HepG2 (cell line): ENCODE measurements around the gene FKBP9.

Experiments used
- MYNN ChIP-seq: sonication (generic); formaldehyde crosslinking; IDR thresholded peaks from 2 replicates; pipeline ENCODE4 v1.4.0; 2020; ENCODE audit warnings: mild to moderate bottlenecking, low read depth, missing genetic modification reagents
- NFE2 ChIP-seq: sonication (generic); formaldehyde crosslinking; IDR thresholded peaks from 2 replicates; pipeline ENCODE4 v1.4.0; 2020; ENCODE audit warnings: missing genetic modification reagents
- PHF21A ChIP-seq: sonication (generic); formaldehyde crosslinking; IDR thresholded peaks from 2 replicates; pipeline ENCODE4 v1.5.0; 2020; ENCODE audit warnings: mild to moderate bottlenecking, missing genetic modification reagents
- U2AF2 ChIP-seq: fragments of 200-400 bp; formaldehyde crosslinking; IDR thresholded peaks from 2 replicates; pipeline ENCODE4 v1.6.1; 2017; ENCODE audit warnings: low read depth, mild to moderate bottlenecking, low read length
- ZNF34 ChIP-seq: sonication (generic); formaldehyde crosslinking; IDR thresholded peaks from 2 replicates; pipeline ENCODE4 v1.4.0; 2020; ENCODE audit warnings: mild to moderate bottlenecking, missing genetic modification reagents, borderline replicate concordance
- ZNF776 ChIP-seq: sonication (generic); formaldehyde crosslinking; IDR thresholded peaks from 2 replicates; pipeline ENCODE4 v1.4.0; 2020; ENCODE audit warnings: mild to moderate bottlenecking, missing genetic modification reagents
- TF ChIP-seq, protein P1 (sequence below): IDR thresholded peaks from 2 replicates; pipeline ENCODE4 v1.6.1; 2016; ENCODE audit warnings: low read depth, control low read depth
- TF ChIP-seq, protein P2 (sequence below): sonication (generic); formaldehyde crosslinking; IDR thresholded peaks from 2 replicates; pipeline ENCODE4 v1.8.1; 2023; ENCODE audit warnings: mild to moderate bottlenecking, missing genetic modification reagents, borderline replicate concordance
- TF ChIP-seq, protein P3 (sequence below): sonication (generic); formaldehyde crosslinking; IDR thresholded peaks from 2 replicates; pipeline ENCODE4 v1.4.0; 2020; ENCODE audit warnings: missing genetic modification reagents

DNA sequence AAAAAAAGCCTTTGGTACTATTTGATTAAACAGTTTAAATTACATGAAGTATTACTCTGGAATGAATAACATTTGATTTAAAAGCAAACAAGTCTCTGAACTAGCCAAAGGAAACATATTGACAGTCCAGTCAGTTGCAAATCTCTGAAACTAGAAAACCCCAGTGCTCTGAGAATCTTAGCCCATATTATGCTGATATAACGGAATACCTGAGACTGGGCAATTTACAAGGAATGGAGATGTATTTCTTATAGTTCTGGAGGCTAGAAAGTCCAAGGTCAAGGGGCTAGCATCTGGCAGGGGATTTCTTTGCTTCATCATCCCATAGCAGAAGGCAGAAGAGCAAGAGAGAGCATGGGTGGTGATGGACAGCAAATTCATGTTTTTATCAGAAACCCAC lies 21.7 kb upstream of the FKBP9 start:
- no peak for TF ChIP-seq PHF21A (CRISPR knock-in tag)
- TF ChIP-seq NFE2 (CRISPR knock-in tag) = no peak
- no peak for TF ChIP-seq ZNF34 (CRISPR knock-in tag)
- no peak for TF ChIP-seq ZNF776 (CRISPR knock-in tag)
- TF ChIP-seq, protein P1, sequence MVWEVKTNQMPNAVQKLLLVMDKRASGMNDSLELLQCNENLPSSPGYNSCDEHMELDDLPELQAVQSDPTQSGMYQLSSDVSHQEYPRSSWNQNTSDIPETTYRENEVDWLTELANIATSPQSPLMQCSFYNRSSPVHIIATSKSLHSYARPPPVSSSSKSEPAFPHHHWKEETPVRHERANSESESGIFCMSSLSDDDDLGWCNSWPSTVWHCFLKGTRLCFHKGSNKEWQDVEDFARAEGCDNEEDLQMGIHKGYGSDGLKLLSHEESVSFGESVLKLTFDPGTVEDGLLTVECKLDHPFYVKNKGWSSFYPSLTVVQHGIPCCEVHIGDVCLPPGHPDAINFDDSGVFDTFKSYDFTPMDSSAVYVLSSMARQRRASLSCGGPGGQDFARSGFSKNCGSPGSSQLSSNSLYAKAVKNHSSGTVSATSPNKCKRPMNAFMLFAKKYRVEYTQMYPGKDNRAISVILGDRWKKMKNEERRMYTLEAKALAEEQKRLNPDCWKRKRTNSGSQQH (CRISPR knock-in tag) = no peak
- TF ChIP-seq U2AF2 = no peak
- TF ChIP-seq, protein P2, sequence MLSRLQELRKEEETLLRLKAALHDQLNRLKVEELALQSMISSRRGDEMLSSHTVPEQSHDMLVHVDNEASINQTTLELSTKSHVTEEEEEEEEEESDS (CRISPR knock-in tag) = no peak
- TF ChIP-seq, protein P3, sequence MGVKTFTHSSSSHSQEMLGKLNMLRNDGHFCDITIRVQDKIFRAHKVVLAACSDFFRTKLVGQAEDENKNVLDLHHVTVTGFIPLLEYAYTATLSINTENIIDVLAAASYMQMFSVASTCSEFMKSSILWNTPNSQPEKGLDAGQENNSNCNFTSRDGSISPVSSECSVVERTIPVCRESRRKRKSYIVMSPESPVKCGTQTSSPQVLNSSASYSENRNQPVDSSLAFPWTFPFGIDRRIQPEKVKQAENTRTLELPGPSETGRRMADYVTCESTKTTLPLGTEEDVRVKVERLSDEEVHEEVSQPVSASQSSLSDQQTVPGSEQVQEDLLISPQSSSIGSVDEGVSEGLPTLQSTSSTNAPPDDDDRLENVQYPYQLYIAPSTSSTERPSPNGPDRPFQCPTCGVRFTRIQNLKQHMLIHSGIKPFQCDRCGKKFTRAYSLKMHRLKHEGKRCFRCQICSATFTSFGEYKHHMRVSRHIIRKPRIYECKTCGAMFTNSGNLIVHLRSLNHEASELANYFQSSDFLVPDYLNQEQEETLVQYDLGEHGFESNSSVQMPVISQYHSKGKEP (CRISPR knock-in tag) = no peak
- TF ChIP-seq MYNN (CRISPR knock-in tag) = no peak
